ENCODE data around the gene ZNF460. TPM values are rescaled to one million over a fixed set of nuclear protein-coding genes. Genes with fewer than 3 reads are reported as not detected.

Gene ZNF460
- total RNA-seq, 1 experiment from 2014 or later = 24.9 TPM

DNA sequence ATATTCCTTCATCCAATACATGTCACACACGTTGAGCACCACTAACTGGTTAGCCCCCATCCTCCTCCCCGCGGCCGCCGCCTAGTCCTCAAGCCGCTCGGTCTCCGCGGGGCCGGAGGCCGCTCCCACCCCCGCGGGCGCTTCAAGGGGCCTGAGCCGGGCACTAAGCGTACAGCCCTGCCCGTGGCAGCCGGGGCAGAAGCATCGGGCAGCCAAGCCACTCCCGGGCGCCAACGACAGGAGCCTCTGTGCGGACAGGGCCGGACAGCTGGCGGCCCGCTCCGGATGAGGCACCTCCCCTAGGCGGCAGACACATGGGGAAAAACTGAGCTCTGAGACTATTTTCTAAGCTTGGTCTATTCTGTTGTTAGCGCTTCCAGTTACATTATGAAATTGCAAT lies 37.2 kb downstream of the ZNF460 start:
- DNase-seq = no peak
- Histone ChIP-seq H3K27me3 (peaks cover 16% of the 10 kb centered on the region), H3K36me3 (peaks cover 7% of the 10 kb centered on the region), H3K9me3 (peaks cover 7% of the 10 kb centered on the region), H3K4me3 (no peak overlapping the region)

DNA sequence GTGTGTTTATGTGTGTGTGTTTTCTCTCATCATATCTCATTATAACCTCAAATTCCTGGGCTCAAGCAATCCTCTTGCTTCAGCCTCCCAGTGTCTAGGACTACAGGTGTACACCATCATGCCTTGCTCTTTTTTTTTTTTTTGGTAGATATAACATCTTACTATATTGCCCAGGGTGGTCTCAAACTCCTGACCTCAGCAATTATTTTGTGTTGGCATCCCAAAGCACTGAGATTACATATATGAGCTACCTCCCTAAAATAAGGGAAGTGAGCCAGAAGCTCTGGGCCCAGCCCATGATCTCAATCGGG lies 39.5 kb downstream of the ZNF460 start:
- Histone ChIP-seq H3K4me3 (peak overlapping the region; percentile 91), H3K27me3 (peaks cover 6% of the 10 kb centered on the region; the same call in 1 of the 2 replicates), H3K36me3 (peaks cover 28% of the 10 kb centered on the region), H3K9me3 (peaks cover 2% of the 10 kb centered on the region; the same call in 1 of the 2 replicates)
- DNase-seq = no peak

DNA sequence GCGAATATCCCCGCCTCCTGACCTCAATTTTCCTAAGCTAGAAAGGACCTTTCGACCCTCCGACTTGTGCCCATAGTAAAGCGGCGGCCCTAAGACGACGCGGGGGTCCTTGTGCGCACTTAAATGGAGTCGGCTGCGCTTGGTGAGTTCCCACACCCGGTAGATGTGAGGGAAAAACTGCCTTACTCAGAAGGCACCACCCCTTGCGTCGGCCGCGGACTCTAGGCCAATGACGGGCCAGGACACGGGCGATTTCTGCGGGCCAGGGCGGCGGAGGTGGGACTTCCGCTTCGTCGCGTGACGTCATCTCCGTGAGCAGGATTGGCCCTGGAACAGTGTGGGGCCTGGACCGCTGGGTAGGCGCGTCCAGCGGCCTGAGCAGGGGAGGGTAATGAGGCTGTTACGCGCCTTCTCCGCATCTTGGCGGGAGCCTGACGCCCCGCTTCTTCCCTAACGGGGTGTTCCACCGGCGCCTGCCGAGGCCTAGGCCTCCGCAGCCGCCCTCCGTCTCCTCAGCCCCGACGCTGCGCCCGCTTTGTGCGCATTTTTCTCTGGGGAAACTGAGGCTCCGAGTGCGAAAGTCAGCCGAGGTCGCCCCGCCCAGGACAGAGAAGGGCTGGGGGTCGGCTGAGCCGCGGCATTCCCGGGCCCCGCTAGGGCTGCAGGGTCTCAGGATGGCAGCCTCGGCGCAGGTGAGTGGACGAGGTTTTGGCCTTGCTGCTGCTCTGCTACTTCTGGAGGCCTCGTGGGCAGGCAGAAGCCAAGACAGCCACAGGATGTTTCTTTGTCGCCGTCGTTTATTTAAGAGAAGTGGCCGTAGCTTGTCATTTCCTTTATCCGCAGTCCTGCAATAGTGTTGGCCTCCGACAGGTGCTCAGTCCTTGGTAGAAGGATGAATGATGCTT lies 40.1 kb downstream of the ZNF460 start, which contains the start of gene ZNF543:
Gene ZNF543 (plus strand): TSS at position 293 of the 905 bp plus-strand sequence. CDS start 382 bp downstream, at position 675.
- Histone ChIP-seq H3K36me3 (peaks cover 34% of the 10 kb centered on the region), H3K9me3 (peaks cover 2% of the 10 kb centered on the region; the same call in 1 of the 2 replicates), H3K4me3 (peak within 1 kb of the TSS; percentile 91), H3K27me3 (peaks cover 3% of the 10 kb centered on the region; the same call in 1 of the 2 replicates)
- peak; percentile 98 for DNase-seq

DNA sequence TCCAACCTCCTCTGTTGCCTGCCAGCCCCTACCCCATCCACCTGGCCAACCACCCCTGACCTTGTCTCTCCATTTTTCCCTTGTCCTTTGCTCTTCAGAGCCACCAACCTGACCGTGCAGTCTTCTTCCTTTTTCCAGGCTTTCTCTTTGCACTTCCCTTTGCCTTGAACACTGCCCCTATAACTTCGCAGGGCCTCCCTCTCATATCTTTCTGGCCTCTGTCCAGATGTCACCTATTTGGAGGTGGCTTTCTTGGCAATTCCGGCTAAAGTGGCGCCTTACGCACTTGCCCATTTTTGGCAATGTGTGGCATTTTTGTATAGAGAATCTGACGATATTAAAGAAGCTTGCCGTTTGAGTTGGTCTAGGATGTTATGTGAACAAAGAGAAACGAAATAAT lies 40.8 kb downstream of the ZNF460 start:
- DNase-seq = no peak
- Histone ChIP-seq H3K27me3 (no peaks in the 10 kb centered on the region), H3K36me3 (peaks cover 41% of the 10 kb centered on the region)

DNA sequence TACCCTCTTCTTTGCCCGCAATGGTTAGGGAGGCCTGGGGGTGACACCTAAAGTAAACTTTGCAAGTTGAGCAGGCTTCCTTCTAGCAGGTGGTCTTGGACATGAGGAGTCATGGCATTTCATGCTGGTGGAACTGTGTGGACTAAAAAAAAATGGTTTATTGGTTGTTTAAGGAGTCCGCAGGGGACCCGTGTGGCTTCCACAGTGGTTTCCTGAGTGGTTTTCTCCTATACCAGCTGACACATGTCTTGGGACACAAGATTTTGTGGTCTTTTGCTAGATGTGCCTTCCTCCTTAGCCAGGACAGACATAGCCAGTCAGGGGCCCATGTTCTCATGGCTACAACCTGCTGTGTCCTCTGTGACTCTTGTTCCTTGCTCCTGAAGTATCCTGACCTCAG lies 41.5 kb downstream of the ZNF460 start:
- H3K27me3 ChIP-seq = no peaks in the 10 kb centered on the region
- peak overlapping the region; percentile 91 for H3K4me3 ChIP-seq
- peaks cover 47% of the 10 kb centered on the region for H3K36me3 ChIP-seq
- H3K9me3 ChIP-seq = no peaks in the 10 kb centered on the region
- no peak for DNase-seq

More for the DNA sequence above, 40.8 kb downstream of the ZNF460 start:
- peak overlapping the region; percentile 91 for H3K4me3 ChIP-seq
- H3K9me3 ChIP-seq = no peaks in the 10 kb centered on the region

DNA sequence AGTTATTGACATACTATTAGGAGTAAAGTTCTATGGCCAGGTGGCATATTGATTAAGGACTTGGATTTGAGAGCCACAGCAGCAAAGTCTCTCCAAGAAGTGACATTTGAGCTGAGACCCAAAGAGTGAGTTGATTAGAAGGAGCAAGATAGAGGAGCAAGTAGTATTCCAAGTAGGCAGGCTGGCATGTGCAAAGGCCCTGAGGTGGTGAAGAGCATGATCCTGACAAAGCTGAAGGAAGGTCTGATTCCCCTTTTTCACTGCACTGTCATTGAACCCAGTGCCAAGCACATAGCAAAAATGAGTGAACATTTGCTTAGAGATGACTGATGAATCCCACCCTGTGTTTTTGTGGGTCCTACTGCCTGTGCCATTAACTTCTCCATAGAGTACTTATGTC lies 44.7 kb downstream of the ZNF460 start:
- DNase-seq = no peak
- Histone ChIP-seq H3K36me3 (peaks cover 77% of the 10 kb centered on the region), H3K9me3 (no peaks in the 10 kb centered on the region; the same call in 1 of the 2 replicates), H3K27me3 (no peaks in the 10 kb centered on the region), H3K4me3 (no peak overlapping the region)

DNA sequence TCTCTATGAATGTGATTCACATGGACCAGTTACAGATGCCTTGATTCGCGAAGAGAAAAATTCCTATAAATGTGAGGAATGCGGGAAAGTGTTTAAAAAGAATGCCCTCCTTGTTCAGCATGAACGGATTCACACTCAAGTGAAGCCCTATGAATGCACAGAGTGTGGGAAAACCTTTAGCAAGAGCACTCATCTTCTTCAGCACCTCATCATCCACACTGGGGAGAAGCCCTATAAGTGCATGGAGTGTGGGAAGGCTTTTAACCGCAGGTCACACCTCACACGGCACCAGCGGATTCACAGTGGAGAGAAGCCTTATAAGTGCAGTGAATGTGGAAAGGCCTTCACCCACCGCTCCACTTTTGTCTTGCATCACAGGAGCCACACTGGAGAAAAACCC lies 47.7 kb downstream of the ZNF460 start:
- Histone ChIP-seq H3K9me3 (no peaks in the 10 kb centered on the region; the same call in 1 of the 2 replicates), H3K27me3 (no peaks in the 10 kb centered on the region), H3K4me3 (no peak overlapping the region), H3K36me3 (peaks cover 82% of the 10 kb centered on the region)
- no peak for DNase-seq

DNA sequence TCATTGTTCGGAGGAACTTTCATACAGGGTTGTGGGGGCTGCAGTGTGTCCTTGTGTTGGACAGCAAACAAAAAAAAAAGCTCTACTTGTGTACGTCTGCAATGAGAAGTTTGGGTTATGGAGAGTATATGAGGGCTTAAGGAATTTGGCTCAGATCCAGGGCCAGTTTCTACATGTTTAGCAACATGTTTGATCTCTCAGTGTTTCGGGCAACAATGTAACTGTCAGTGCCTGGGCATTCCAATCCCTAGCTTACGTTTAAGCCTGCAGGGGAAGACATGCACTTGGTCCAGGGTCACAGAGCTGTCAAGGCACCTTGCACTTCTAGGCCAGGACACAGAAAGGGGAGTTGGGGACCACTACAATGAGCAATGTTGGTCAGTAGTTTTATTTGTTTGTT lies 53.9 kb downstream of the ZNF460 start:
- Histone ChIP-seq H3K4me3 (no peak overlapping the region), H3K9me3 (no peaks in the 10 kb centered on the region), H3K36me3 (peaks cover 29% of the 10 kb centered on the region), H3K27me3 (no peaks in the 10 kb centered on the region)
- DNase-seq = no peak

DNA sequence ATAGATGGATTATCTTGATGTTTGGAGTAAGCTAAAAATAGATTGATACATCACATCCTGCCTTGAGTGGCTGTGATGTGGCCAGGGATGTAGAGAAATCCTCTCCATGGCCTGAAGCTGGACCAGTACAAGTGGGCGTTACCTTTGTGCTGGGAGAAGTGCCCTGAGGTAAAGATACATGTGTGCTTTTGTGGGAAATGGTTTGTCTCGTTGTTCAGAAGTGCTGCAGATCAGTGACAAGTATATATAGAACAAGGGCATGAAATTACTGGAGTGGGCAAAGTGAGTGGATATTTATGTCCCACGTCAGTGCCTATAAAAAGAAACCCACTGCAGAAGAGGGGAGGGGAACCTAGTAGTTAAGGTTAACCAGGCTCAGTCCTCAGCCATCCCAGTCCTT lies 58.6 kb downstream of the ZNF460 start:
- Histone ChIP-seq H3K9me3 (no peaks in the 10 kb centered on the region), H3K27me3 (no peaks in the 10 kb centered on the region), H3K4me3 (no peak overlapping the region), H3K36me3 (peaks cover 4% of the 10 kb centered on the region)
- DNase-seq = peak; percentile 34

DNA sequence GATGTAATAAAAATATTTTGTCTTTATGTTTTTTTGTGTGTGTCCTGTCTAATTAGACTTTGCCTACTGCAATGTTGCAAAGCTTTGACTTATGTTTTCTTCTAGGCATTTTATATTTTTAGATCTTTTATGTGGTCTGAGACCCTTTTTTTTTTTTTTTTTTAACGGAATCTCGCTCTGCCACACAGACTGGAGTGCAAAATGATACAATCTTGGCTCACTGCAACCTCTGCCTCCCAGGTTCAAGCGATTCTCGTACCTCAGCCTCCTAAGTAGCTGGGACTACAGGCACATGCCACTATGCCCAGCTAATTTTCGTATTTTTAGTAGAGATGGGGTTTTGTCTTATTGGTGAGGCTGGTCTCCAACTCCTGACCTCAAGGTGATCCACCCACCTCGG lies 62.3 kb downstream of the ZNF460 start:
- H3K27me3 ChIP-seq = no peaks in the 10 kb centered on the region
- no peaks in the 10 kb centered on the region for H3K9me3 ChIP-seq
- H3K36me3 ChIP-seq = no peaks in the 10 kb centered on the region
- no peak for DNase-seq
- no peak overlapping the region for H3K4me3 ChIP-seq

Other genes with a start within 250 kb of the ZNF460 start
- gene USP29, start 160.5 kb upstream of the ZNF460 start, total RNA-seq (2014; rRNA removed; shearing (Covaris generic); ENCODE audit: low replicate concordance) = not detected in 2 replicates
- gene ZIM3, start 135.3 kb upstream of the ZNF460 start, total RNA-seq (2014; rRNA removed; shearing (Covaris generic); ENCODE audit: low replicate concordance) = not detected in 2 replicates
- gene DUXA, start 113.0 kb upstream of the ZNF460 start, total RNA-seq (2014; rRNA removed; shearing (Covaris generic); ENCODE audit: low replicate concordance) = not detected in 2 replicates
- 11.2 and 24.6 TPM in 2 replicates for gene ZNF264, start 89.0 kb upstream of the ZNF460 start, total RNA-seq (2014; rRNA removed; shearing (Covaris generic); ENCODE audit: low replicate concordance)
- gene AURKC, start 49.5 kb upstream of the ZNF460 start, total RNA-seq (2014; rRNA removed; shearing (Covaris generic); ENCODE audit: low replicate concordance) = 0.39 and 0.46 TPM in 2 replicates
- gene ZNF805, start 39.9 kb upstream of the ZNF460 start, total RNA-seq (2014; rRNA removed; shearing (Covaris generic); ENCODE audit: low replicate concordance) = 7.7 and 12.7 TPM in 2 replicates
- gene ZNF543, start 40.0 kb downstream of the ZNF460 start, total RNA-seq (2014; rRNA removed; shearing (Covaris generic); ENCODE audit: low replicate concordance) = 7.6 and 10.0 TPM in 2 replicates
- gene ZNF304, start 70.8 kb downstream of the ZNF460 start, total RNA-seq (2014; rRNA removed; shearing (Covaris generic); ENCODE audit: low replicate concordance) = 10.6 and 11.9 TPM in 2 replicates
- 13.6 and 42.5 TPM in 2 replicates for gene TRAPPC2B, start 83.1 kb downstream of the ZNF460 start, total RNA-seq (2014; rRNA removed; shearing (Covaris generic); ENCODE audit: low replicate concordance)
- gene ZNF547, start 83.1 kb downstream of the ZNF460 start, total RNA-seq (2014; rRNA removed; shearing (Covaris generic); ENCODE audit: low replicate concordance) = 6.5 and 10.6 TPM in 2 replicates
- 7.7 and 17.8 TPM in 2 replicates for gene ZNF548, start 109.4 kb downstream of the ZNF460 start, total RNA-seq (2014; rRNA removed; shearing (Covaris generic); ENCODE audit: low replicate concordance)
- 7.9 and 15.9 TPM in 2 replicates for gene ZNF17, start 130.7 kb downstream of the ZNF460 start, total RNA-seq (2014; rRNA removed; shearing (Covaris generic); ENCODE audit: low replicate concordance)
- gene ZNF749, start 154.8 kb downstream of the ZNF460 start, total RNA-seq (2014; rRNA removed; shearing (Covaris generic); ENCODE audit: low replicate concordance) = 15.6 and 15.9 TPM in 2 replicates
- not detected in 2 replicates for gene VN1R1, start 176.7 kb downstream of the ZNF460 start, total RNA-seq (2014; rRNA removed; shearing (Covaris generic); ENCODE audit: low replicate concordance)
- gene ZNF772, start 197.1 kb downstream of the ZNF460 start, total RNA-seq (2014; rRNA removed; shearing (Covaris generic); ENCODE audit: low replicate concordance) = 3.3 and 4.7 TPM in 2 replicates
- gene ZNF419, start 207.3 kb downstream of the ZNF460 start, total RNA-seq (2014; rRNA removed; shearing (Covaris generic); ENCODE audit: low replicate concordance) = 8.7 and 26.1 TPM in 2 replicates
- gene ZNF773, start 219.5 kb downstream of the ZNF460 start, total RNA-seq (2014; rRNA removed; shearing (Covaris generic); ENCODE audit: low replicate concordance) = 8.6 and 22.8 TPM in 2 replicates
- gene ZNF549, start 246.9 kb downstream of the ZNF460 start, total RNA-seq (2014; rRNA removed; shearing (Covaris generic); ENCODE audit: low replicate concordance) = 2.2 and 5.0 TPM in 2 replicates

All from MG63 (cell line).